PC-3 (cell line): ENCODE data around the gene PWWP2B. TPM values are rescaled to one million over a fixed set of nuclear protein-coding genes. Genes with fewer than 3 reads are reported as not detected.

Source experiments
- ATAC-seq: fragments of 200-7000 bp; cut with Tn5 transposase; 2 replicates; pipeline ENCODE4 v1.9.1; 2020; ENCODE audit warnings: mild to moderate bottlenecking, moderate library complexity
- BruUV-seq: library from RNA; stranded (reverse); fragments of 400-500 nt; replicated peaks from 2 replicates; lab custom pipeline; 2021; lab: Mats Ljungman, UMichigan
- CTCF ChIA-PET: fragments of 300-600 bp; sonication (Branson Sonifier 250); formaldehyde crosslinking; loops from one replicate; lab custom pipeline; 2022; ENCODE audit warnings: antibody characterized with exemption; lab: Charles Lee
- POLR2A ChIA-PET: fragments of 300-600 bp; sonication (Branson Sonifier 250); formaldehyde crosslinking; loops from one replicate; lab custom pipeline; 2022; ENCODE audit warnings: antibody characterized with exemption; ENCODE audit not compliant: unreplicated experiment; lab: Charles Lee
- DNase-seq: peaks from one replicate; pipeline ENCODE4 v3.0.0-alpha.2; 2015
- H2AFZ ChIP-seq: fragments of 300-600 bp; sonication (generic); 2 replicates; pipeline ENCODE4 v1.6.0; 2016; ENCODE audit warnings: antibody characterized with exemption, low read length
- H3F3A ChIP-seq: fragments of 300-600 bp; sonication (generic); one replicate; pipeline ENCODE4 v1.6.0; 2017; ENCODE audit warnings: antibody characterized with exemption, low read length, control low read depth, mild to moderate bottlenecking; ENCODE audit not compliant: unreplicated experiment
- H3K27ac ChIP-seq: fragments of 300-600 bp; sonication (generic); 2 replicates; pipeline ENCODE4 v1.5.1; 2016; ENCODE audit warnings: mild to moderate bottlenecking, low read length
- H3K27me3 ChIP-seq: fragments of 300-600 bp; sonication (generic); 2 replicates; pipeline ENCODE4 v1.6.1; 2016; ENCODE audit warnings: low read length, mixed read lengths
- H3K36me3 ChIP-seq: fragments of 300-600 bp; sonication (generic); 2 replicates; pipeline ENCODE4 v1.6.1; 2016; ENCODE audit warnings: low read depth, mixed run types, low read length, mixed read lengths
- H3K4me1 ChIP-seq: fragments of 300-600 bp; sonication (generic); 2 replicates; pipeline ENCODE4 v1.5.1; 2016; ENCODE audit warnings: low read length; ENCODE audit not compliant: insufficient read depth
- H3K4me2 ChIP-seq: fragments of 300-600 bp; sonication (generic); 2 replicates; pipeline ENCODE4 v1.6.0; 2016; ENCODE audit warnings: low read length
- H3K4me3 ChIP-seq: fragments of 300-600 bp; sonication (generic); 2 replicates; pipeline ENCODE4 v1.5.1; 2016; ENCODE audit warnings: mild to moderate bottlenecking, low read length, mixed read lengths
- H3K79me2 ChIP-seq: fragments of 300-600 bp; sonication (generic); 2 replicates; pipeline ENCODE4 v1.6.1; 2017; ENCODE audit warnings: low read length, mixed read lengths
- H3K9ac ChIP-seq: fragments of 300-600 bp; sonication (generic); 2 replicates; pipeline ENCODE4 v1.6.0; 2016; ENCODE audit warnings: mild to moderate bottlenecking, low read length
- H3K9me2 ChIP-seq: fragments of 300-600 bp; sonication (generic); replicated peaks from 2 replicates; pipeline ENCODE4 v1.6.1; 2016; ENCODE audit warnings: mixed run types, low read length, mixed read lengths
- H3K9me3 ChIP-seq: fragments of 300-600 bp; sonication (generic); 2 replicates; pipeline ENCODE4 v1.6.1; 2016; ENCODE audit warnings: low read length, mixed read lengths
- H4K20me1 ChIP-seq: fragments of 300-600 bp; sonication (generic); 2 replicates; pipeline ENCODE4 v1.6.1; 2016; ENCODE audit warnings: low read length, mixed read lengths
- EZH2 ChIP-seq: fragments of 300-600 bp; sonication (generic); IDR thresholded peaks from one replicate; pipeline ENCODE4 v1.6.1; 2017; ENCODE audit warnings: antibody characterized with exemption, mild to moderate bottlenecking, low read length; ENCODE audit not compliant: unreplicated experiment
- EZH2phosphoT487 ChIP-seq: fragments of 300-600 bp; sonication (generic); IDR thresholded peaks from 2 replicates; pipeline ENCODE4 v1.6.1; 2018; ENCODE audit warnings: mild to moderate bottlenecking, antibody characterized with exemption, low read length, borderline replicate concordance
- intact Hi-C: fragments of 100-400 bp; cut with micrococcal nuclease; formaldehyde crosslinking; loops from 2 replicates; pipeline ENCODE4 v1.9.0; 2023
- total RNA-seq: library from RNA; depleted of rRNA; stranded (reverse); fragments of >200 nt; gene quantifications from 2 replicates; pipeline ENCODE4 v1.2.3, GENCODE V29; 2014
- TF ChIP-seq, protein P1 (sequence below): fragments of 300-600 bp; sonication (generic); conservative IDR thresholded peaks from 2 replicates; pipeline ENCODE4 v1.5.1; 2017; ENCODE audit warnings: antibody characterized with exemption, low read depth, mild to moderate bottlenecking, low read length

Gene PWWP2B
- total RNA-seq, 1 experiment from 2014 or later: 24.5 TPM

GRCh38 chr10:132423966-132424861, 27.2 kb downstream of the PWWP2B start:
- Histone ChIP-seq H3K4me2 (no peak overlapping the region), H3K79me2 (no peaks in the 10 kb centered on the region), H3F3A (no peaks in the 10 kb centered on the region), H3K9me3 (no peaks in the 10 kb centered on the region), H4K20me1 (no peaks in the 10 kb centered on the region), H3K9ac (no peak overlapping the region), H2AFZ (no peak overlapping the region), H3K4me1 (peaks cover 20% of the 10 kb centered on the region), H3K4me3 (no peak overlapping the region), H3K27me3 (no peaks in the 10 kb centered on the region), H3K9me2 (no peaks in the 10 kb centered on the region), H3K27ac (no peak overlapping the region), H3K36me3 (peaks cover 7% of the 10 kb centered on the region; the same call in 1 of the 2 replicates)
- TF ChIP-seq EZH2phosphoT487: no peak
- no peak for ATAC-seq
- no peak for DNase-seq
- POLR2A ChIA-PET: no interaction called here
- CTCF ChIA-PET: no interaction called here
- BruUV-seq: no TSS peak
- intact Hi-C loops: no loop called here

DNA sequence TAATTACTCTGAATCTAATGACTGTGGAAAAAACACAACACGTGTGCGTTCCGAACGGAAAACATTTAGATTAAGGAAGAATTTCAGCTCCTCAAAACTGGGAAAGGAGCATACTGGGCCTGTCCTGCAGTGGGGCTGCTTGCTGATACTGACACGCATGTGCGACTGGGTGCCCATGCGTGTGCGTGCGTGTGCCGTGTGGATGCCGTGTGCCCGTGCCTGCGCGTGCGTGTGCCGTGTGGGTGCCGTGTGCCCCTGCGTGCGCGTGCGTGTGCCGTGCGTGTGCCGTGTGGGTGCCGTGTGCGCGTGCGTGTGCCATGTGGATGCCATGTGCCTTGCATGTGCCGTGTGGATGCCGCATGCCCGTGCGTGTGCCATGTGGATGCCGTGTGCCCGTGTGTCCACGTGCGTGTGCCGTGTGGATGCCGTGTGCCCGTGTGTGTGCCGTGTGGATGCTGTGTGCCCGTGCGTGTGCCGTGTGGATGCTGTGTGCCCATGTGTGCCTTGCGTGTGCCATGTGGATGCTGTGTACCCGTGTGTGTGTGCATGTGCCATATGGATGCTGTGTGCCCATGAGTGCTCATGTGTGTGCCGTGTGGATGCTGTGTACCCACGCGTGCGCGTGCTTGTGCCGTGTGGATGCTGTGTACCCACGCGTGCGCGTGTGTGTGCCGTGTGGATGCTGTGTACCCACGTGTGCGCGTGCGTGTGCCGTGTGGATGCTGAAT, 28.2 kb downstream of the PWWP2B start:
- Histone ChIP-seq H3K27me3 (no peaks in the 10 kb centered on the region), H3K4me3 (no peak overlapping the region), H3K9ac (no peak overlapping the region), H3F3A (no peaks in the 10 kb centered on the region), H3K4me2 (no peak overlapping the region), H4K20me1 (no peaks in the 10 kb centered on the region), H3K9me2 (no peaks in the 10 kb centered on the region), H3K9me3 (no peaks in the 10 kb centered on the region), H3K27ac (no peak overlapping the region), H2AFZ (no peak overlapping the region), H3K4me1 (peaks cover 19% of the 10 kb centered on the region), H3K79me2 (no peaks in the 10 kb centered on the region), H3K36me3 (peaks cover 7% of the 10 kb centered on the region; the same call in 1 of the 2 replicates)
- CTCF ChIA-PET: no interaction called here
- POLR2A ChIA-PET: no interaction called here
- DNase-seq (no peak), ATAC-seq (no peak)
- TF ChIP-seq, protein P1, sequence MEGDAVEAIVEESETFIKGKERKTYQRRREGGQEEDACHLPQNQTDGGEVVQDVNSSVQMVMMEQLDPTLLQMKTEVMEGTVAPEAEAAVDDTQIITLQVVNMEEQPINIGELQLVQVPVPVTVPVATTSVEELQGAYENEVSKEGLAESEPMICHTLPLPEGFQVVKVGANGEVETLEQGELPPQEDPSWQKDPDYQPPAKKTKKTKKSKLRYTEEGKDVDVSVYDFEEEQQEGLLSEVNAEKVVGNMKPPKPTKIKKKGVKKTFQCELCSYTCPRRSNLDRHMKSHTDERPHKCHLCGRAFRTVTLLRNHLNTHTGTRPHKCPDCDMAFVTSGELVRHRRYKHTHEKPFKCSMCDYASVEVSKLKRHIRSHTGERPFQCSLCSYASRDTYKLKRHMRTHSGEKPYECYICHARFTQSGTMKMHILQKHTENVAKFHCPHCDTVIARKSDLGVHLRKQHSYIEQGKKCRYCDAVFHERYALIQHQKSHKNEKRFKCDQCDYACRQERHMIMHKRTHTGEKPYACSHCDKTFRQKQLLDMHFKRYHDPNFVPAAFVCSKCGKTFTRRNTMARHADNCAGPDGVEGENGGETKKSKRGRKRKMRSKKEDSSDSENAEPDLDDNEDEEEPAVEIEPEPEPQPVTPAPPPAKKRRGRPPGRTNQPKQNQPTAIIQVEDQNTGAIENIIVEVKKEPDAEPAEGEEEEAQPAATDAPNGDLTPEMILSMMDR: no peak
- no peak for TF ChIP-seq EZH2phosphoT487
- TF ChIP-seq EZH2: no peak
- BruUV-seq: no TSS peak
- intact Hi-C loops: no loop called here

GRCh38 chr10:132425757-132426155, 28.8 kb downstream of the PWWP2B start:
- no peak for ATAC-seq
- H3K27me3 ChIP-seq: no peaks in the 10 kb centered on the region
- no peak overlapping the region for H3K9ac ChIP-seq
- POLR2A ChIA-PET: no interaction called here
- no peak overlapping the region for H3K4me3 ChIP-seq
- H3K27ac ChIP-seq: no peak overlapping the region
- H3K4me1 ChIP-seq: peaks cover 14% of the 10 kb centered on the region
- H3K79me2 ChIP-seq: no peaks in the 10 kb centered on the region
- no peaks in the 10 kb centered on the region for H4K20me1 ChIP-seq
- CTCF ChIA-PET: no interaction called here
- no peak overlapping the region for H3K4me2 ChIP-seq
- BruUV-seq: no TSS peak
- intact Hi-C loops: no loop called here
- no peaks in the 10 kb centered on the region for H3F3A ChIP-seq
- no peak for TF ChIP-seq EZH2
- no peak for TF ChIP-seq EZH2phosphoT487
- TF ChIP-seq, protein P1: no peak
- H2AFZ ChIP-seq: no peak overlapping the region
- H3K36me3 ChIP-seq: peaks cover 7% of the 10 kb centered on the region; the same call in 1 of the 2 replicates
- no peaks in the 10 kb centered on the region for H3K9me2 ChIP-seq
- H3K9me3 ChIP-seq: no peaks in the 10 kb centered on the region
- no peak for DNase-seq
